SK-N-SH (cell line): ENCODE data around the gene WWC1. TPM values are rescaled to one million over a fixed set of nuclear protein-coding genes. Genes with fewer than 3 reads are reported as not detected.

Experiments
- CTCF ChIA-PET: fragments of 300-600, 350-600 bp; formaldehyde crosslinking; extraction: SDS; loops from one replicate; lab custom pipeline; 2021; lab: Yijun Ruan, JAX
- POLR2A ChIA-PET: fragments of 350-600 bp; sonication (Branson Sonifier 250); formaldehyde crosslinking; extraction: SDS; loops from one replicate; lab custom pipeline; 2020; ENCODE audit warnings: antibody characterized with exemption, inconsistent platforms; lab: Yijun Ruan, JAX
- DNase-seq: peaks from one replicate; pipeline ENCODE4 v3.0.0; 2012
- H2AFZ ChIP-seq: fragments of 200-600 bp; sonication (generic); 2 replicates; pipeline ENCODE4 v1.8.1; 2016; ENCODE audit warnings: antibody characterized with exemption, mild to moderate bottlenecking, low read depth
- H3F3A ChIP-seq: fragments of 200-600 bp; sonication (generic); replicated peaks from 2 replicates; pipeline ENCODE3; 2016; ENCODE audit warnings: antibody characterized with exemption, mild to moderate bottlenecking; ENCODE audit not compliant: insufficient read depth
- H3K27ac ChIP-seq, 2 experiments: fragments of 200-500 bp in 1 of 2; fragments of 200-600 bp in 1 of 2; sonication (Bioruptor generic) in 1 of 2; sonication (generic), shearing (Covaris generic) in 1 of 2; 2 replicates each; pipeline versions ENCODE4 v1.5.1 to v1.6.1; 2014 to 2016; ENCODE audit warnings: low read depth in 2 of 2, inconsistent platforms in 1 of 2, low read length in 1 of 2, mild to moderate bottlenecking in 1 of 2, mixed read lengths in 1 of 2
- H3K27me3 ChIP-seq: fragments of 200-600 bp; sonication (generic), shearing (Covaris generic); 2 replicates; pipeline ENCODE4 v1.6.1; 2016; ENCODE audit warnings: mixed run types; ENCODE audit not compliant: insufficient read depth
- H3K36me3 ChIP-seq, 2 experiments: fragments of 200-500 bp in 1 of 2; fragments of 200-600 bp in 1 of 2; sonication (Bioruptor generic) in 1 of 2; sonication (generic) in 1 of 2; replicated peaks in 1 of 2; 2 replicates each; pipeline versions ENCODE3 to v1.5.1; 2014 to 2016; ENCODE audit warnings: low read length in 1 of 2, mild to moderate bottlenecking in 1 of 2; ENCODE audit not compliant: insufficient read depth in 2 of 2, control insufficient read depth in 1 of 2
- H3K4me1 ChIP-seq, 2 experiments: fragments of 200-500 bp in 1 of 2; fragments of 200-600 bp in 1 of 2; sonication (Bioruptor generic) in 1 of 2; sonication (generic), shearing (Covaris generic) in 1 of 2; 2 replicates each; pipeline versions ENCODE4 v1.5.1 to v1.6.1; 2014 to 2016; ENCODE audit warnings: low read depth in 1 of 2, low read length in 1 of 2, mixed run types in 1 of 2; ENCODE audit not compliant: insufficient read depth in 2 of 2, control insufficient read depth in 1 of 2
- H3K4me2 ChIP-seq: fragments of 200-600 bp; sonication (generic), shearing (Covaris generic); 2 replicates; pipeline ENCODE4 v1.6.1; 2017; ENCODE audit warnings: mixed run types
- H3K4me3 ChIP-seq, 2 experiments: fragments of 200-500 bp in 1 of 2; fragments of 200-600 bp in 1 of 2; sonication (Bioruptor generic) in 1 of 2; sonication (generic), shearing (Covaris generic) in 1 of 2; 2 replicates each; pipeline versions ENCODE4 v1.5.1 to v1.8.1; 2014 to 2016; ENCODE audit warnings: low read depth in 2 of 2, inconsistent platforms in 1 of 2, low read length in 1 of 2, mild to moderate bottlenecking in 1 of 2, mixed read lengths in 1 of 2, moderate library complexity in 1 of 2
- H3K79me2 ChIP-seq: fragments of 200-600 bp; sonication (generic); 2 replicates; pipeline ENCODE4 v1.8.1; 2017; ENCODE audit warnings: mild to moderate bottlenecking; ENCODE audit not compliant: insufficient read depth
- H3K9ac ChIP-seq: fragments of 200-600 bp; sonication (generic); 2 replicates; pipeline ENCODE4 v1.6.1; 2017; ENCODE audit warnings: mixed run types
- H3K9me2 ChIP-seq: fragments of 200-600 bp; sonication (generic); 2 replicates; pipeline ENCODE4 v1.6.1; 2017; ENCODE audit warnings: mixed run types
- H3K9me3 ChIP-seq: fragments of 200-600 bp; sonication (generic); 2 replicates; pipeline ENCODE4 v1.6.1; 2017; ENCODE audit warnings: mixed run types, mild to moderate bottlenecking, moderate library complexity
- H4K20me1 ChIP-seq: fragments of 200-600 bp; sonication (generic); 2 replicates; pipeline ENCODE4 v1.6.1; 2017; ENCODE audit warnings: mild to moderate bottlenecking, mixed run types; ENCODE audit not compliant: insufficient read depth
- FOXJ3 ChIP-seq: sonication (generic); formaldehyde crosslinking; IDR thresholded peaks from 2 replicates; pipeline ENCODE4 v1.5.1; 2020; ENCODE audit warnings: mild to moderate bottlenecking, missing genetic modification reagents
- FOXM1 ChIP-seq: IDR thresholded peaks from 2 replicates; pipeline ENCODE4 v1.4.0; 2012; ENCODE audit warnings: low read depth, mild to moderate bottlenecking
- GABPA ChIP-seq: IDR thresholded peaks from 2 replicates; pipeline ENCODE4 v1.4.0; 2012; ENCODE audit warnings: low read depth, mild to moderate bottlenecking
- GATA2 ChIP-seq: sonication (generic); formaldehyde crosslinking; IDR thresholded peaks from 2 replicates; pipeline ENCODE4 v1.5.0; 2020; ENCODE audit warnings: mild to moderate bottlenecking, missing genetic modification reagents
- MAX ChIP-seq: IDR thresholded peaks from 2 replicates; pipeline ENCODE4 v1.4.0; 2012; ENCODE audit warnings: low read depth
- MEF2A ChIP-seq: IDR thresholded peaks from 2 replicates; pipeline ENCODE4 v1.4.0; 2012; ENCODE audit warnings: low read depth, borderline replicate concordance
- RAD21 ChIP-seq: IDR thresholded peaks from 2 replicates; pipeline ENCODE4 v1.6.1; 2012; ENCODE audit warnings: mild to moderate bottlenecking, low read length
- RCOR1 ChIP-seq: fragments of 150-350 bp; IDR thresholded peaks from 2 replicates; pipeline ENCODE4 v1.6.1; 2017; ENCODE audit warnings: antibody characterized with exemption, low read length
- REST ChIP-seq: IDR thresholded peaks from 2 replicates; pipeline ENCODE4 v1.6.1; 2012; ENCODE audit warnings: mild to moderate bottlenecking, low read depth, low read length, moderate library complexity
- RFX5 ChIP-seq: IDR thresholded peaks from 2 replicates; pipeline ENCODE4 v1.6.1; 2012; ENCODE audit warnings: mild to moderate bottlenecking, improper control_type of control experiment, low read length
- TAF1 ChIP-seq: IDR thresholded peaks from 2 replicates; pipeline ENCODE4 v1.6.1; 2012; ENCODE audit warnings: low read depth, mild to moderate bottlenecking, low read length, moderate library complexity, borderline replicate concordance
- TCF12 ChIP-seq: IDR thresholded peaks from 2 replicates; pipeline ENCODE4 v1.4.0; 2012
- USF1 ChIP-seq: IDR thresholded peaks from 2 replicates; pipeline ENCODE4 v1.4.0; 2012; ENCODE audit warnings: low read depth, borderline replicate concordance
- USF2 ChIP-seq: fragments of 150-350 bp; IDR thresholded peaks from 2 replicates; pipeline ENCODE4 v1.6.1; 2017; ENCODE audit warnings: antibody characterized with exemption, low read length, low read depth, borderline replicate concordance
- WGBS: methylation state at CpG from one replicate; pipeline ENCODE4 v1.1.6; 2017; ENCODE audit warnings: low lambda C conversion rate; 5-methylcytosine and 5-hydroxymethylcytosine counted together
- polyA plus RNA-seq, 3 experiments: library from polyadenylated mRNA; depleted of rRNA; stranded (reverse); fragments of >200 nt; gene quantifications; 2 replicates each; pipeline ENCODE4 v1.2.3, GENCODE V29; 2012

WWC1 gene
- polyA plus RNA-seq, 1 of the 3 experiments (the other 2 are of a cell fraction): 16.9 TPM

- CTCF ChIA-PET: no interaction called here
- H2AFZ ChIP-seq: no peak overlapping the region
- TF ChIP-seq USF1 (no peak), FOXJ3 (CRISPR knock-in tag) (no peak), USF2 (no peak), GATA2 (CRISPR knock-in tag) (no peak), FOXM1 (no peak), MAX (no peak), TCF12 (no peak), MEF2A (no peak)
- no peak overlapping the region for H3K4me2 ChIP-seq
- H3K79me2 ChIP-seq: peaks cover 22% of the 10 kb centered on the region
- peaks cover 23% of the 10 kb centered on the region for H3F3A ChIP-seq
- no peak overlapping the region for H3K4me3 ChIP-seq
- H3K4me1 ChIP-seq: no peaks in the 10 kb centered on the region
- no peaks in the 10 kb centered on the region for H3K27me3 ChIP-seq
- WGBS: 93% methylated on average over 7 of the region's 7 CpGs
- no peaks in the 10 kb centered on the region for H3K9me2 ChIP-seq
- H3K36me3 ChIP-seq: peaks cover 69 to 87% of the 10 kb centered on the region in 2 experiments
- H3K9ac ChIP-seq: no peak overlapping the region
- no peaks in the 10 kb centered on the region for H4K20me1 ChIP-seq
- POLR2A ChIA-PET: no interaction called here
- H3K9me3 ChIP-seq: no peaks in the 10 kb centered on the region
- no peak overlapping the region for H3K27ac ChIP-seq
- no peak for DNase-seq
These were observed 211.3 kb downstream of the WWC1 start for GRCh38 chr5:168502563-168503237.

GRCh38 chr5:168513861-168514428, 222.5 kb downstream of the WWC1 start:
- no peak overlapping the region for H3K9ac ChIP-seq
- no peaks in the 10 kb centered on the region for H3K27me3 ChIP-seq
- WGBS: 97% methylated on average over 2 of the region's 2 CpGs
- H3K9me3 ChIP-seq: peaks cover 14% of the 10 kb centered on the region
- CTCF ChIA-PET: interaction anchor here (0.6 kb wide), 1 partner anchor 1855 kb away, joined by 3 read pairs; no protein-coding TSS in a partner anchor
- peaks cover 8% of the 10 kb centered on the region; the same call in 1 of the 2 replicates for H3K79me2 ChIP-seq
- H3K4me2 ChIP-seq: no peak overlapping the region
- H3K27ac ChIP-seq: no peak overlapping the region
- DNase-seq: no peak
- H3F3A ChIP-seq: peaks cover 14% of the 10 kb centered on the region
- no peak for TF ChIP-seq RAD21
- TF ChIP-seq REST: no peak
- TF ChIP-seq GABPA: no peak
- no peak for TF ChIP-seq RCOR1
- TF ChIP-seq USF1: no peak
- no peak for TF ChIP-seq RFX5
- TF ChIP-seq TAF1: no peak
- no peaks in the 10 kb centered on the region for H3K9me2 ChIP-seq
- no peak overlapping the region for H2AFZ ChIP-seq
- H3K4me1 ChIP-seq: no peaks in the 10 kb centered on the region
- H4K20me1 ChIP-seq: no peaks in the 10 kb centered on the region
- POLR2A ChIA-PET: no interaction called here
- no peak overlapping the region for H3K4me3 ChIP-seq
- H3K36me3 ChIP-seq: peaks cover 93 to 100% of the 10 kb centered on the region in 2 experiments
